HEK293T (cell line): Measurements from ENCODE around the gene NFYC.

Experiments
- ARNT ChIP-seq: fragments of 450-650 bp; IDR thresholded peaks from 2 replicates; pipeline ENCODE4 v1.6.1; 2017; ENCODE audit warnings: mild to moderate bottlenecking
- BHLHE40 ChIP-seq: fragments of 450-650 bp; IDR thresholded peaks from 2 replicates; pipeline ENCODE4 v1.6.1; 2016; ENCODE audit warnings: mild to moderate bottlenecking, moderate library complexity, borderline replicate concordance
- FOXK2 ChIP-seq: fragments of 450-650 bp; IDR thresholded peaks from 2 replicates; pipeline ENCODE4 v1.6.1; 2016; ENCODE audit warnings: mild to moderate bottlenecking
- FOXM1 ChIP-seq: fragments of 450-650 bp; IDR thresholded peaks from 2 replicates; pipeline ENCODE4 v1.6.1; 2017; ENCODE audit warnings: mild to moderate bottlenecking, borderline replicate concordance
- LEF1 ChIP-seq: fragments of 450-650 bp; IDR thresholded peaks from 2 replicates; pipeline ENCODE4 v1.6.1; 2017; ENCODE audit warnings: mild to moderate bottlenecking, borderline replicate concordance
- NFRKB ChIP-seq: fragments of 450-650 bp; IDR thresholded peaks from 2 replicates; pipeline ENCODE4 v1.6.1; 2016; ENCODE audit warnings: mild to moderate bottlenecking, moderate library complexity
- SP1 ChIP-seq: fragments of 450-650 bp; IDR thresholded peaks from 2 replicates; pipeline ENCODE4 v1.6.1; 2017
- TARDBP ChIP-seq: fragments of 450-650 bp; IDR thresholded peaks from 2 replicates; pipeline ENCODE4 v1.6.1; 2016
- ZNF384 ChIP-seq: fragments of 450-650 bp; IDR thresholded peaks from 2 replicates; pipeline ENCODE4 v1.6.1; 2016

- no peak for TF ChIP-seq FOXM1
- no peak for TF ChIP-seq BHLHE40
- no peak for TF ChIP-seq ZNF384
- no peak for TF ChIP-seq LEF1
- no peak for TF ChIP-seq NFRKB
- no peak for TF ChIP-seq ARNT
- TF ChIP-seq SP1, result no peak
- no peak for TF ChIP-seq FOXK2
- no peak for TF ChIP-seq TARDBP
These were observed 96.4 kb downstream of the NFYC start for GRCh38 chr1:40787737-40788560.
